HepG2 (cell line): ENCODE results near the gene CHMP4B. TPM values are rescaled to one million over a fixed set of nuclear protein-coding genes. Genes with fewer than 3 reads are reported as not detected.

Experiments used
- ATAD3A ChIP-seq: sonication (generic); formaldehyde crosslinking; IDR thresholded peaks from 2 replicates; pipeline ENCODE4 v1.4.0; 2020; ENCODE audit warnings: missing genetic modification reagents
- ATF2 ChIP-seq: sonication (generic); formaldehyde crosslinking; IDR thresholded peaks from 2 replicates; pipeline ENCODE4 v1.4.0; 2020; ENCODE audit warnings: missing genetic modification reagents
- HNF4A ChIP-seq: sonication (generic); formaldehyde crosslinking; IDR thresholded peaks from 2 replicates; pipeline ENCODE4 v1.4.0; 2020; ENCODE audit warnings: missing genetic modification reagents
- KDM6A ChIP-seq: IDR thresholded peaks from 2 replicates; pipeline ENCODE4 v1.6.1; 2016; ENCODE audit warnings: low read depth
- KLF16 ChIP-seq, 2 experiments: sonication (generic) in 1 of 2; formaldehyde crosslinking in 1 of 2; IDR thresholded peaks; 2 replicates each; pipeline versions ENCODE4 v1.6.1 to v1.8.0; 2016 to 2023; ENCODE audit warnings: missing genetic modification reagents in 2 of 2, missing compliant biosample characterization in 1 of 2
- MED8 ChIP-seq: sonication (generic); formaldehyde crosslinking; IDR thresholded peaks from 2 replicates; pipeline ENCODE4 v1.8.1; 2023; ENCODE audit warnings: mild to moderate bottlenecking, missing genetic modification reagents; ENCODE audit not compliant: insufficient replicate concordance
- MYC ChIP-seq: sonication (generic); formaldehyde crosslinking; IDR thresholded peaks from 2 replicates; pipeline ENCODE4 v1.9.0; 2021; ENCODE audit warnings: missing genetic modification reagents, borderline replicate concordance
- NFYC ChIP-seq: IDR thresholded peaks from 2 replicates; pipeline ENCODE4 v1.6.1; 2016; ENCODE audit warnings: missing genetic modification reagents, missing compliant biosample characterization
- SIN3A ChIP-seq: IDR thresholded peaks from 2 replicates; pipeline ENCODE4 v1.6.1; 2011; ENCODE audit warnings: low read depth, mild to moderate bottlenecking, control low read depth, low read length, borderline replicate concordance
- SP4 ChIP-seq: sonication (generic); formaldehyde crosslinking; IDR thresholded peaks from 2 replicates; pipeline ENCODE4 v1.8.1; 2023; ENCODE audit warnings: mild to moderate bottlenecking, missing genetic modification reagents
- STAT5B ChIP-seq: sonication (generic); formaldehyde crosslinking; IDR thresholded peaks from 2 replicates; pipeline ENCODE4 v1.4.0; 2020; ENCODE audit warnings: missing genetic modification reagents
- TAF1 ChIP-seq: sonication (generic); formaldehyde crosslinking; IDR thresholded peaks from 2 replicates; pipeline ENCODE4 v1.4.0; 2020; ENCODE audit warnings: missing genetic modification reagents
- ZKSCAN8 ChIP-seq: IDR thresholded peaks from 2 replicates; pipeline ENCODE4 v1.6.1; 2016; ENCODE audit warnings: borderline replicate concordance, missing genetic modification reagents, missing compliant biosample characterization
- ZNF234 ChIP-seq: sonication (generic); formaldehyde crosslinking; conservative IDR thresholded peaks from 2 replicates; pipeline ENCODE4 v1.5.1; 2020; ENCODE audit warnings: mild to moderate bottlenecking, missing genetic modification reagents
- ZNF264 ChIP-seq: sonication (generic); formaldehyde crosslinking; IDR thresholded peaks from 2 replicates; pipeline ENCODE4 v1.4.0; 2020; ENCODE audit warnings: missing genetic modification reagents
- ZNF30 ChIP-seq: sonication (generic); formaldehyde crosslinking; IDR thresholded peaks from 2 replicates; pipeline ENCODE4 v1.5.0; 2020; ENCODE audit warnings: mild to moderate bottlenecking, missing genetic modification reagents
- ZNF362 ChIP-seq: sonication (generic); formaldehyde crosslinking; IDR thresholded peaks from 2 replicates; pipeline ENCODE4 v1.4.0; 2020; ENCODE audit warnings: missing genetic modification reagents, mild to moderate bottlenecking, borderline replicate concordance
- ZNF367 ChIP-seq: sonication (generic); formaldehyde crosslinking; IDR thresholded peaks from 2 replicates; pipeline ENCODE4 v1.4.0; 2020; ENCODE audit warnings: missing genetic modification reagents, borderline replicate concordance
- ZNF543 ChIP-seq: sonication (generic); formaldehyde crosslinking; IDR thresholded peaks from 2 replicates; pipeline ENCODE4 v1.4.0; 2020; ENCODE audit warnings: mild to moderate bottlenecking, missing genetic modification reagents
- ZNF569 ChIP-seq: sonication (generic); formaldehyde crosslinking; IDR thresholded peaks from 2 replicates; pipeline ENCODE4 v1.5.0; 2020; ENCODE audit warnings: mild to moderate bottlenecking, missing genetic modification reagents, moderate library complexity, borderline replicate concordance
- ZNF709 ChIP-seq: sonication (generic); formaldehyde crosslinking; IDR thresholded peaks from 2 replicates; pipeline ENCODE4 v1.5.0; 2020; ENCODE audit warnings: mild to moderate bottlenecking, missing genetic modification reagents
- ZSCAN29 ChIP-seq: sonication (generic); formaldehyde crosslinking; conservative IDR thresholded peaks from 2 replicates; pipeline ENCODE4 v1.4.0; 2020; ENCODE audit warnings: mild to moderate bottlenecking, missing genetic modification reagents
- polyA plus RNA-seq, 8 experiments: library from polyadenylated mRNA; depleted of rRNA in 3 of 8; stranded (reverse) in 7 of 8; unstranded in 1 of 8; fragments of >200 nt; fragmentation: Illumina TruSeq in 4 of 8; extraction: Trizol in 4 of 8; gene quantifications; 2 replicates each; pipeline versions ENCODE4 v1.2.1 to v1.2.3, GENCODE V29; 2011 to 2016; ENCODE audit warnings: low read depth in 4 of 8, missing spikeins in 1 of 8, mixed read lengths in 1 of 8; ENCODE audit not compliant: insufficient read depth in 1 of 8
- total RNA-seq, 5 experiments: library from RNA; depleted of rRNA; stranded (reverse); fragments of >200 nt; fragmentation: Illumina TruSeq; extraction: Trizol; gene quantifications; 2 replicates each; pipeline ENCODE4 v1.2.3, GENCODE V29; 2016; ENCODE audit warnings: low read depth in 1 of 5
- TF ChIP-seq, protein P1 (sequence below), 2 experiments: sonication (generic) in 1 of 2; formaldehyde crosslinking in 1 of 2; IDR thresholded peaks; 2 replicates each; pipeline versions ENCODE4 v1.5.1 to v1.6.1; 2011 to 2020; ENCODE audit warnings: borderline replicate concordance in 1 of 2, low read depth in 1 of 2, low read length in 1 of 2, mild to moderate bottlenecking in 1 of 2, missing genetic modification reagents in 1 of 2, moderate library complexity in 1 of 2

Gene CHMP4B
- total and polyA plus RNA-seq, 2 of the 13 experiments (the other 11 are each of a cell fraction or from before 2014, with no cell fraction given), result 40.1 to 45.6 TPM

- TF ChIP-seq, protein P1, sequence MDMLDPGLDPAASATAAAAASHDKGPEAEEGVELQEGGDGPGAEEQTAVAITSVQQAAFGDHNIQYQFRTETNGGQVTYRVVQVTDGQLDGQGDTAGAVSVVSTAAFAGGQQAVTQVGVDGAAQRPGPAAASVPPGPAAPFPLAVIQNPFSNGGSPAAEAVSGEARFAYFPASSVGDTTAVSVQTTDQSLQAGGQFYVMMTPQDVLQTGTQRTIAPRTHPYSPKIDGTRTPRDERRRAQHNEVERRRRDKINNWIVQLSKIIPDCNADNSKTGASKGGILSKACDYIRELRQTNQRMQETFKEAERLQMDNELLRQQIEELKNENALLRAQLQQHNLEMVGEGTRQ (IDR thresholded peaks at IDR 0.05; ENCODE audit: low read depth, low read length), result no peak
- TF ChIP-seq, protein P1 (CRISPR knock-in tag; IDR thresholded peaks at IDR 0.05; ENCODE audit: borderline replicate concordance), result no peak; the same call in 1 of the 2 replicates
- TF ChIP-seq ZNF569 (CRISPR knock-in tag) (no peak), KDM6A (no peak), KLF16 (CRISPR knock-in tag; IDR thresholded peaks at IDR 0.05) (peak in 1 of 2 experiments; percentile 93; a peak in 2 of 4 replicates), ZNF543 (0 out of 2 replicates have a peak, but pooled peaks have one; percentile 59), ZNF30 (CRISPR knock-in tag) (no peak), ZNF367 (CRISPR knock-in tag) (no peak), ZKSCAN8 (CRISPR knock-in tag) (no peak), MYC (CRISPR knock-in tag) (peak; percentile 81), ZNF234 (CRISPR knock-in tag) (no peak), ZSCAN29 (peak; percentile 93), ATF2 (peak; percentile 88; the same call in 1 of the 2 replicates), TAF1 (CRISPR knock-in tag) (peak; percentile 57), MED8 (CRISPR knock-in tag) (no peak), ZNF264 (CRISPR knock-in tag) (no peak), ZNF709 (CRISPR knock-in tag) (peak; percentile 74), HNF4A (CRISPR knock-in tag) (peak; percentile 64), STAT5B (CRISPR knock-in tag) (no peak), SP4 (CRISPR knock-in tag) (peak; percentile 96), ATAD3A (CRISPR knock-in tag) (no peak), NFYC (CRISPR knock-in tag) (peak; percentile 79), ZNF362 (peak; percentile 80; the same call in 1 of the 2 replicates), SIN3A (peak; percentile 84)
Observed at GRCh38 chr20:33810885-33811775, at the start of gene CHMP4B (continued).
